ENCODE results near the gene TBC1D2B.

DNA sequence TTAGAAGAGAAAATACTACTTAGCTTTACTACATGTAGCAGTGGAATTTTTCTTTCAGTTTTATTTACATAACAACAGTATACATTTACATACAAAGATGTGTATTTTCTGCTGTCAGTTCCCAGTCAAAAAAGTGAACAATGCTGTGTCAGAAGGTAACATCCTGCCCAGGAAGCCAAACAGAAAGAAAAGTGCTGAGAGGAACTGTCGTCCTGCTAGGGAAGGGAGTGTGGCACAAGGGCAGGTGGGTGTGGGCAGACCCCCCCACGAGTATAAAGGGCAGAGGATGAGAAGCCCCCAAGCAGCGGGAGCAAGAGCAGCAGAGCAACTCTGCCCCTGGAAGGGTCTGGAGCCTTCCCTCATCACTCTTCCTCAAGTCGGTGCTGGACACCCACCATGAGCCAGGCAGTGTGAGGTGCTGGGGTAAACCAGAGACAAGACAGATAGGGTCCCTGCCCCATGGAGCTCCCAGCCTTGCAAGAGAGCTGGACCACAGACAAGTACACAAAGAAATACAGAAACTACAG, 39.7 kb downstream of the TBC1D2B start:
- TF ChIP-seq, protein P1, sequence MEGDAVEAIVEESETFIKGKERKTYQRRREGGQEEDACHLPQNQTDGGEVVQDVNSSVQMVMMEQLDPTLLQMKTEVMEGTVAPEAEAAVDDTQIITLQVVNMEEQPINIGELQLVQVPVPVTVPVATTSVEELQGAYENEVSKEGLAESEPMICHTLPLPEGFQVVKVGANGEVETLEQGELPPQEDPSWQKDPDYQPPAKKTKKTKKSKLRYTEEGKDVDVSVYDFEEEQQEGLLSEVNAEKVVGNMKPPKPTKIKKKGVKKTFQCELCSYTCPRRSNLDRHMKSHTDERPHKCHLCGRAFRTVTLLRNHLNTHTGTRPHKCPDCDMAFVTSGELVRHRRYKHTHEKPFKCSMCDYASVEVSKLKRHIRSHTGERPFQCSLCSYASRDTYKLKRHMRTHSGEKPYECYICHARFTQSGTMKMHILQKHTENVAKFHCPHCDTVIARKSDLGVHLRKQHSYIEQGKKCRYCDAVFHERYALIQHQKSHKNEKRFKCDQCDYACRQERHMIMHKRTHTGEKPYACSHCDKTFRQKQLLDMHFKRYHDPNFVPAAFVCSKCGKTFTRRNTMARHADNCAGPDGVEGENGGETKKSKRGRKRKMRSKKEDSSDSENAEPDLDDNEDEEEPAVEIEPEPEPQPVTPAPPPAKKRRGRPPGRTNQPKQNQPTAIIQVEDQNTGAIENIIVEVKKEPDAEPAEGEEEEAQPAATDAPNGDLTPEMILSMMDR (conservative IDR thresholded peaks at IDR 0.05; ENCODE audit: low read depth, low read length), result no peak
- TF ChIP-seq CHD1 (IDR thresholded peaks at IDR 0.05; ENCODE audit: low read depth, low read length), result no peak
- TF ChIP-seq RFX5 (IDR thresholded peaks at IDR 0.05; ENCODE audit: low read depth, low read length), result no peak
- no peak for TF ChIP-seq RAD21 (IDR thresholded peaks at IDR 0.05; ENCODE audit: low read length)
- no peak for TF ChIP-seq POLR2A (IDR thresholded peaks at IDR 0.05; ENCODE audit: low read depth, low read length)
- TF ChIP-seq, protein P2, sequence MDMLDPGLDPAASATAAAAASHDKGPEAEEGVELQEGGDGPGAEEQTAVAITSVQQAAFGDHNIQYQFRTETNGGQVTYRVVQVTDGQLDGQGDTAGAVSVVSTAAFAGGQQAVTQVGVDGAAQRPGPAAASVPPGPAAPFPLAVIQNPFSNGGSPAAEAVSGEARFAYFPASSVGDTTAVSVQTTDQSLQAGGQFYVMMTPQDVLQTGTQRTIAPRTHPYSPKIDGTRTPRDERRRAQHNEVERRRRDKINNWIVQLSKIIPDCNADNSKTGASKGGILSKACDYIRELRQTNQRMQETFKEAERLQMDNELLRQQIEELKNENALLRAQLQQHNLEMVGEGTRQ (IDR thresholded peaks at IDR 0.05; ENCODE audit: low read depth, low read length), result no peak
- no peak for TF ChIP-seq MAZ (IDR thresholded peaks at IDR 0.05; ENCODE audit: borderline replicate concordance, low read depth, low read length)

All from IMR-90 (cell line).